ENCODE results near the gene IL36RN. TPM values are rescaled to one million over a fixed set of nuclear protein-coding genes. Genes with fewer than 3 reads are reported as not detected.
A peak's percentile ranks its signal among the peaks of the same experiment; 100 is the strongest.

Gene IL36RN
- total and polyA plus RNA-seq, 2 of the 13 experiments (the other 11 are each of a cell fraction or from before 2014, with no cell fraction given), result not detected

GRCh38 chr2:113088213-113088992, 29.4 kb downstream of the IL36RN start (continued):
- TF ChIP-seq SKIL (CRISPR knock-in tag; IDR thresholded peaks at IDR 0.05; ENCODE audit: borderline replicate concordance) (peak; percentile 44; the same call in 1 of the 2 replicates), ONECUT2 (CRISPR knock-in tag; IDR thresholded peaks at IDR 0.05) (peak; percentile 26; the same call in 1 of the 2 replicates), ZNF264 (CRISPR knock-in tag; IDR thresholded peaks at IDR 0.05) (peak; percentile 59; the same call in 1 of the 2 replicates), ELF1 (CRISPR knock-in tag; IDR thresholded peaks at IDR 0.05) (0 out of 2 replicates have a peak, but pooled peaks have one; percentile 10), REL (CRISPR knock-in tag; conservative IDR thresholded peaks at IDR 0.05) (no peak), HOXA9 (CRISPR knock-in tag; IDR thresholded peaks at IDR 0.05; ENCODE audit: borderline replicate concordance) (0 out of 2 replicates have a peak, but pooled peaks have one; percentile 24), SPEN (CRISPR knock-in tag; IDR thresholded peaks at IDR 0.05; ENCODE audit: low read depth) (peak; percentile 34; the same call in 1 of the 2 replicates), RARA (CRISPR knock-in tag; IDR thresholded peaks at IDR 0.05) (peak; percentile 92), SP140L (CRISPR knock-in tag; IDR thresholded peaks at IDR 0.05; ENCODE audit: borderline replicate concordance) (peak; percentile 46; the same call in 1 of the 2 replicates), ZNF543 (CRISPR knock-in tag; IDR thresholded peaks at IDR 0.05) (no peak), ELF3 (CRISPR knock-in tag; IDR thresholded peaks at IDR 0.05) (peak; percentile 42; the same call in 1 of the 2 replicates), ZNF292 (CRISPR knock-in tag; IDR thresholded peaks at IDR 0.05; ENCODE audit: borderline replicate concordance, low read depth) (0 out of 2 replicates have a peak, but pooled peaks have one; percentile 47), FOSL1 (CRISPR knock-in tag; IDR thresholded peaks at IDR 0.05; ENCODE audit: borderline replicate concordance) (peak; percentile 63; the same call in 1 of the 2 replicates), AHDC1 (CRISPR knock-in tag; IDR thresholded peaks at IDR 0.05; ENCODE audit: borderline replicate concordance) (peak; percentile 81), SRF (IDR thresholded peaks at IDR 0.05; ENCODE audit: low read depth, low read length) (no peak), MLX (CRISPR knock-in tag; IDR thresholded peaks at IDR 0.05) (peak; percentile 52; the same call in 1 of the 2 replicates), JUNB (CRISPR knock-in tag; IDR thresholded peaks at IDR 0.05; ENCODE audit: borderline replicate concordance) (peak; percentile 77; the same call in 1 of the 2 replicates), ZNF333 (CRISPR knock-in tag; IDR thresholded peaks at IDR 0.05; ENCODE audit: borderline replicate concordance) (no peak), ZNF747 (CRISPR knock-in tag; IDR thresholded peaks at IDR 0.05; ENCODE audit: borderline replicate concordance) (0 out of 2 replicates have a peak, but pooled peaks have one; percentile 57), MEF2D (CRISPR knock-in tag; IDR thresholded peaks at IDR 0.05) (0 out of 2 replicates have a peak, but pooled peaks have one; percentile 55), THAP11 (CRISPR knock-in tag; IDR thresholded peaks at IDR 0.05) (peak; percentile 28; the same call in 1 of the 2 replicates)

All from HepG2 (cell line).